NB4 (cell line): Measurements from ENCODE around the gene SLC35F1.

Experiments used
- DNase-seq: peaks from one replicate; pipeline ENCODE4 v3.0.0; 2010; ENCODE audit warnings: low read depth
- H3K4me3 ChIP-seq: one replicate; pipeline ENCODE4 v1.5.1; 2011; ENCODE audit warnings: mild to moderate bottlenecking, low read depth, low read length, moderate library complexity
- CTCF ChIP-seq: IDR thresholded peaks from one replicate; pipeline ENCODE4 v1.5.1; 2012; ENCODE audit warnings: low read depth, low read length
- MAX ChIP-seq: IDR thresholded peaks from 2 replicates; pipeline ENCODE4 v1.6.1; 2011; ENCODE audit warnings: low read depth, low read length
- MYC ChIP-seq: IDR thresholded peaks from 2 replicates; pipeline ENCODE4 v1.6.1; 2011; ENCODE audit warnings: low read depth, low read length
- POLR2A ChIP-seq: IDR thresholded peaks from 2 replicates; pipeline ENCODE4 v1.6.1; 2011; ENCODE audit warnings: mild to moderate bottlenecking; ENCODE audit not compliant: insufficient read length; ENCODE audit errors: extremely low read depth

Gene SLC35F1

GRCh38 chr6:118202517-118202916, 295.5 kb downstream of the SLC35F1 start:
- no peak overlapping the region for H3K4me3 ChIP-seq
- no peak for TF ChIP-seq MAX
- no peak for TF ChIP-seq CTCF
- no peak for TF ChIP-seq MYC
- TF ChIP-seq POLR2A = no peak
- DNase-seq = no peak

- TF ChIP-seq POLR2A = no peak
- no peak for TF ChIP-seq CTCF
- no peak for TF ChIP-seq MYC
- no peak for TF ChIP-seq MAX
- no peak for DNase-seq
- no peak overlapping the region for H3K4me3 ChIP-seq
These were observed 296.5 kb downstream of the SLC35F1 start for GRCh38 chr6:118203545-118203944.

- DNase-seq = no peak
- no peak for TF ChIP-seq MYC
- no peak for TF ChIP-seq POLR2A
- TF ChIP-seq MAX = no peak
- no peak for TF ChIP-seq CTCF
- H3K4me3 ChIP-seq = no peak overlapping the region
These were observed 299.2 kb downstream of the SLC35F1 start for GRCh38 chr6:118206221-118206620.

GRCh38 chr6:118207947-118208346, 300.9 kb downstream of the SLC35F1 start:
- DNase-seq = no peak
- no peak overlapping the region for H3K4me3 ChIP-seq
- no peak for TF ChIP-seq CTCF
- no peak for TF ChIP-seq POLR2A
- no peak for TF ChIP-seq MAX
- TF ChIP-seq MYC = no peak

GRCh38 chr6:118212451-118213173, 305.5 kb downstream of the SLC35F1 start:
- H3K4me3 ChIP-seq = no peak overlapping the region
- TF ChIP-seq MAX = no peak
- TF ChIP-seq MYC = no peak
- TF ChIP-seq CTCF = no peak
- no peak for DNase-seq

GRCh38 chr6:118215269-118215668, 308.2 kb downstream of the SLC35F1 start:
- TF ChIP-seq MAX (no peak), CTCF (no peak), POLR2A (no peak), MYC (no peak)
- no peak overlapping the region for H3K4me3 ChIP-seq
- DNase-seq = no peak
